Endodermal cell (in vitro differentiated cells): Measurements from ENCODE around the gene PM20D1. TPM values are rescaled to one million over a fixed set of nuclear protein-coding genes. Genes with fewer than 3 reads are reported as not detected.

Source experiments
- DNase-seq: peaks from one replicate; pipeline ENCODE4 v3.0.0-alpha.2; 2017
- H3K27ac ChIP-seq: 2 replicates; pipeline ENCODE4 v1.5.1; 2013; ENCODE audit warnings: mild to moderate bottlenecking, low read depth, low read length, moderate library complexity
- H3K27me3 ChIP-seq: 2 replicates; pipeline ENCODE4 v1.6.1; 2013; ENCODE audit warnings: mild to moderate bottlenecking, low read length, moderate library complexity; ENCODE audit not compliant: insufficient read depth, control insufficient read depth, poor library complexity, severe bottlenecking
- H3K36me3 ChIP-seq: 2 replicates; pipeline ENCODE4 v1.7.0; 2013; ENCODE audit warnings: mild to moderate bottlenecking, low read length, moderate library complexity; ENCODE audit not compliant: control insufficient read depth, insufficient read depth
- H3K4me1 ChIP-seq: one replicate; pipeline ENCODE4 v1.7.0; 2013; ENCODE audit warnings: low read length; ENCODE audit not compliant: control insufficient read depth, insufficient read depth
- H3K4me3 ChIP-seq: 2 replicates; pipeline ENCODE4 v1.5.1; 2013; ENCODE audit warnings: mild to moderate bottlenecking, low read length, moderate library complexity
- H3K9ac ChIP-seq: 2 replicates; pipeline ENCODE4 v1.6.1; 2013; ENCODE audit warnings: mild to moderate bottlenecking, low read length, moderate library complexity; ENCODE audit not compliant: poor library complexity, severe bottlenecking; ENCODE audit errors: extremely low read depth
- H3K9me3 ChIP-seq: 2 replicates; pipeline ENCODE4 v1.6.1; 2013; ENCODE audit warnings: mild to moderate bottlenecking, low read length, moderate library complexity; ENCODE audit not compliant: control insufficient read depth
- H3K27ac Mint-ChIP-seq: 2 replicates; pipeline ENCODE4 v1.8.0; 2020; ENCODE audit warnings: mixed read lengths
- H3K27me3 Mint-ChIP-seq: 2 replicates; pipeline ENCODE4 v1.8.0; 2021; ENCODE audit warnings: mild to moderate bottlenecking, mixed read lengths; ENCODE audit not compliant: insufficient read depth
- H3K36me3 Mint-ChIP-seq: 2 replicates; pipeline ENCODE4 v1.8.0; 2020; ENCODE audit warnings: low read depth, mixed read lengths
- H3K4me1 Mint-ChIP-seq: 2 replicates; pipeline ENCODE4 v1.8.0; 2020; ENCODE audit warnings: mixed read lengths
- H3K4me3 Mint-ChIP-seq: 2 replicates; pipeline ENCODE4 v1.8.0; 2020; ENCODE audit warnings: mild to moderate bottlenecking, moderate library complexity, mixed read lengths
- H3K9me3 Mint-ChIP-seq: 2 replicates; pipeline ENCODE4 v1.8.0; 2020; ENCODE audit warnings: mild to moderate bottlenecking, mixed read lengths
- CTCF ChIP-seq: fragments of 200-600 bp; sonication (generic); conservative IDR thresholded peaks from 2 replicates; pipeline ENCODE4 v1.5.0; 2021; ENCODE audit warnings: antibody characterized with exemption, mild to moderate bottlenecking
- WGBS, 2 experiments: methylation state at CpG; one replicate each; pipeline versions ENCODE4 v1.1.5 to v1.1.7; 2013; ENCODE audit warnings: missing lambda C conversion rate in 2 of 2, mixed read lengths in 1 of 2; ENCODE audit not compliant: insufficient coverage in 1 of 2, insufficient read length in 1 of 2; 5-methylcytosine and 5-hydroxymethylcytosine counted together
- total RNA-seq, 2 donors: library from RNA; stranded (reverse); fragmentation: NEBNext Ultra II Directional in 1 of 2; extraction: Animal tissue kit (Norgen Biotek cat#: 25700) in 1 of 2; gene quantifications; 2 replicates in 1 of 2; 3 replicates in 1 of 2; pipeline ENCODE4 v1.2.1, GENCODE V29; 2021

The PM20D1 gene
- total RNA-seq, 2 donors from 2014 or later: not detected

DNA sequence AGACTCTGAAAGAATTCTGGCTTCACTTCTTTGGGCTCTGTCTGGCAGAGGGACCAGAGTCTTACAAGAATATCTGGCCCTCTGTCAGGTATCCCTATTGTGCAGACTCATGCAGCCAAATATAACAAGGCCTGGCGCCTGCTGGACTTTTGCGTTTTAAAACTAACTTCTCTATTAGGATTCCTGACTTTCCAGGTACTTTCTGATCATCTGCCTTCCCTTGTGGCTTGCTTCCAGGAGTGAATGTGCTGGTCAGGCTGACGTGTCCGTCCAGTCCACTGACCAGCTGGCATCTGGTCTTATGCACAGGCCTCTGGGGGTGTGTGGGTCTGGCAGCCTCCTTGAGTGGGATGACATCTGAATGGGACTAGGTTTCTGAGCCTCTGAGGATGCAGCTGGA is 66.0 kb downstream of the PM20D1 start:
- Mint-ChIP-seq H3K27ac (no peak overlapping the region), H3K4me1 (peaks cover 9% of the 10 kb centered on the region), H3K36me3 (no peaks in the 10 kb centered on the region), H3K4me3 (no peak overlapping the region), H3K9me3 (no peaks in the 10 kb centered on the region), H3K27me3 (peaks cover 3% of the 10 kb centered on the region)
- Histone ChIP-seq H3K27ac (no peak overlapping the region), H3K27me3 (no peaks in the 10 kb centered on the region), H3K4me1 (peaks cover 5% of the 10 kb centered on the region), H3K36me3 (no peaks in the 10 kb centered on the region), H3K9me3 (no peaks in the 10 kb centered on the region), H3K4me3 (no peak overlapping the region), H3K9ac (no peak overlapping the region)
- TF ChIP-seq CTCF: no peak
- no peak for DNase-seq
- 89 to 100% methylated on average over 3 to 4 of the region's 4 CpGs for WGBS, 2 experiments

DNA sequence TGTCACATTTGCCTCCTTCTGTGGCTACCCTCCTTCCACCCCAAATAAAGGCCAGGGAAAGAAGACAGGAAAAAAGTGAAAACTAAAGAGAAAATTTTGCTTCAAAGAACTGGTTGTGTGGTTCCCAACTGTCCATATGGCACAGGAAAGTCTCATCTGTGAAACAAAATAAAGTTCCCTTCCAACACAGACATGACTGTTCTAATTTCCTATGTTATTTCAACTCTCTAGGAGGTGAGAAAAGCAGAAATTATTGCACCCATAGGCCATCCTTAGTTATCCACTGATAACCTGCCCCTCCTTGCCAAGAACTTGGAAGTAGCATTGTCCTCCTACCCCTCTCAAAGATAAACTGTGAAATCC is 66.5 kb downstream of the PM20D1 start:
- Mint-ChIP-seq H3K4me1 (peaks cover 9% of the 10 kb centered on the region), H3K27me3 (peaks cover 5% of the 10 kb centered on the region), H3K9me3 (no peaks in the 10 kb centered on the region), H3K4me3 (no peak overlapping the region), H3K36me3 (no peaks in the 10 kb centered on the region), H3K27ac (no peak overlapping the region)
- Histone ChIP-seq H3K9me3 (no peaks in the 10 kb centered on the region), H3K4me1 (peaks cover 5% of the 10 kb centered on the region), H3K27me3 (no peaks in the 10 kb centered on the region), H3K36me3 (no peaks in the 10 kb centered on the region), H3K27ac (no peak overlapping the region), H3K4me3 (no peak overlapping the region), H3K9ac (no peak overlapping the region)
- no peak for TF ChIP-seq CTCF
- no peak for DNase-seq

GRCh38 chr1:205782627-205783432 is 67.1 kb downstream of the PM20D1 start:
- TF ChIP-seq CTCF: no peak
- Histone ChIP-seq H3K9ac (no peak overlapping the region), H3K4me1 (peaks cover 5% of the 10 kb centered on the region), H3K36me3 (no peaks in the 10 kb centered on the region), H3K27ac (no peak overlapping the region), H3K27me3 (no peaks in the 10 kb centered on the region), H3K9me3 (no peaks in the 10 kb centered on the region), H3K4me3 (no peak overlapping the region)
- no peak overlapping the region for H3K27ac Mint-ChIP-seq
- no peaks in the 10 kb centered on the region for H3K36me3 Mint-ChIP-seq
- 90 to 100% methylated on average over 2 to 4 of the region's 4 CpGs for WGBS, 2 experiments
- H3K4me3 Mint-ChIP-seq: no peak overlapping the region
- no peak for DNase-seq
- H3K27me3 Mint-ChIP-seq: peaks cover 9% of the 10 kb centered on the region
- peaks cover 3% of the 10 kb centered on the region for H3K9me3 Mint-ChIP-seq
- H3K4me1 Mint-ChIP-seq: peaks cover 9% of the 10 kb centered on the region
